HG03280 (cell line): ENCODE data around the gene KNOP1.
"Not testable (repeated sequence)": the region's sequence is repeated elsewhere in the genome, so short reads cannot be mapped to it uniquely, and the experiment has no call there.

Experiments
- ATAC-seq: cut with Tn5 transposase; IDR thresholded peaks from one replicate; pipeline ENCODE4 v1.9.1; 2021; ENCODE audit warnings: mild to moderate bottlenecking, moderate library complexity; ENCODE audit not compliant: unreplicated experiment

The KNOP1 gene

GRCh38 chr16:19688396-19689024, 29.5 kb downstream of the KNOP1 start:
- no peak for ATAC-seq

GRCh38 chr16:19687279-19687678, 30.7 kb downstream of the KNOP1 start:
- ATAC-seq: no peak

- ATAC-seq: no peak
Observed at GRCh38 chr16:19685176-19685575, 32.9 kb downstream of the KNOP1 start.

GRCh38 chr16:19683453-19684236, 34.4 kb downstream of the KNOP1 start:
- no peak for ATAC-seq

- no peak for ATAC-seq
Observed at GRCh38 chr16:19681637-19682036, 36.4 kb downstream of the KNOP1 start.

GRCh38 chr16:19680881-19681340, 37.1 kb downstream of the KNOP1 start:
- no peak for ATAC-seq

- not testable (repeated sequence) for ATAC-seq
Observed at GRCh38 chr16:19679281-19679680, 38.7 kb downstream of the KNOP1 start.

GRCh38 chr16:19678804-19679203, 39.2 kb downstream of the KNOP1 start:
- no peak for ATAC-seq

GRCh38 chr16:19677402-19677801, 40.6 kb downstream of the KNOP1 start:
- ATAC-seq: no peak

- ATAC-seq: no peak
Observed at GRCh38 chr16:19674485-19674884, 43.5 kb downstream of the KNOP1 start.

GRCh38 chr16:19672378-19672777, 45.6 kb downstream of the KNOP1 start:
- ATAC-seq: no peak

- no peak for ATAC-seq
Observed at GRCh38 chr16:19666477-19666876, 51.5 kb downstream of the KNOP1 start.

- ATAC-seq: not testable (repeated sequence)
Observed at GRCh38 chr16:19665313-19665712, 52.7 kb downstream of the KNOP1 start.

- no peak for ATAC-seq
Observed at GRCh38 chr16:19664166-19664565, 53.9 kb downstream of the KNOP1 start.

- ATAC-seq: no peak
Observed at GRCh38 chr16:19662351-19662750, 55.7 kb downstream of the KNOP1 start.

- ATAC-seq: no peak
Observed at GRCh38 chr16:19660432-19660831, 57.6 kb downstream of the KNOP1 start.

- ATAC-seq: no peak
Observed at GRCh38 chr16:19659554-19659953, 58.5 kb downstream of the KNOP1 start.

- no peak for ATAC-seq
Observed at GRCh38 chr16:19657831-19658230, 60.2 kb downstream of the KNOP1 start.

- ATAC-seq: no peak
Observed at GRCh38 chr16:19655242-19655777, 62.7 kb downstream of the KNOP1 start.

GRCh38 chr16:19654147-19654546, 63.9 kb downstream of the KNOP1 start:
- no peak for ATAC-seq
